DMS53 (cell line): ENCODE measurements around the gene ACCSL.
A peak's percentile ranks its signal among the peaks of the same experiment; 100 is the strongest.

ENCODE experiments used
- DNase-seq: peaks from one replicate; lab custom pipeline; 2025; lab: John Stamatoyannopoulos, UW

The ACCSL gene

DNA sequence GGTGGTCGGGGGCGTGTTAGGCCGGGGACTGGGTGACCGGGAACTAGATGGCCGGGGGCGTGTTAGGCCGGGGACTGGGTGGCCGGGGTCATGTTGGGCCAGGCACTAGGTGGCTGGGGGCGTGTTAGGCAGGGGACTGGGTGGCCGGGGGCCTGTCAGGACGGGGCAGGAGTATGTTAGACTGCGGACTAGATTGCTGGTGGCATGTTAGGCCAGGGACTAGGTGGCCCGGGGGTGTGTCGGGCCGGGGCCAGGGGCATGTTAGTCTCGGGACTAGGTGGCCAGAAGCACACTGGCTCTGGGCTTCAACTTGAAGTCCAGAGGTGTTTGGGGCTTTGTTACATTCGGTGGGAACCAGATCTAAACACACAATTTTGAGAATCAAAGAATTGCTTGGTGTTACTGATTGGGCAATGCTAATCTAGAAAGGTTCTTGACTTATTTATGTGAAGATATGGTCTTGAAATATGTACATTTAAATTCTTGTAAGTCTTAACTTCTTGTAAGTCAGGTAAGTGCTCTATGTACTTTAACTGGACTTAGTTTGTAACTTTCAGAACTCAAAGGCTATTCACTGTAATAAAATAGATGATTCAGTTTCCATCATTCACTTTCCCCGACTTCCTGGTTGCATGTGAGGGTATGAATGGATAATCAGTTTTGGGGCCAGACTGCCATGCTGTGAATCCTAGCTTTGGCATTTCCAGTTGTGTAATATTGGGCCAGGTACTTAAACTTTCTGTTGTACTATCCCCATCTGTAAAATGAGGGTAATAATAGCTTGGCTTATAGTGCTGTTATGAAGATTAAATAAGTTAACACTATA lies 48.8 kb downstream of the ACCSL start:
- DNase-seq, result peak; percentile 22

DNA sequence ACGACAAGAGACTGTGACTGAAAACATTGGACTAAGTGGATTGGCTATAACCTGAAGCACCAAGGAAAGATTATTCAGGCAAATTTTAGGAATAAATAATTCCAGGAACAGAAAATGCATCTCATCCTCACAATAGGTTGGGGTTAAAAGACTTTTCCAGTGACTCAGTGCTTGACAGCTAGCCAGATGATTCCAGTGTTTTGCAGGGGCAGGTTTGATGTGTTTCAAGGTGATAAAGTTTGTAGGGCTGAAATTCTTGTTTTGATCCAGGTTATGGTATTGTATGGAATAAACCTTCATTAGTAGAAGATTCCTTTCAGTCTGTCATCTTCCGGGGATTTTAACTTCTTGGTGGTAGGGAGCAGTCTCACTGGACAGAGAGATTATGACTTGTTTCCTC lies 50.0 kb downstream of the ACCSL start:
- DNase-seq, result no peak

GRCh38 chr11:44101098-44101497 lies 53.3 kb downstream of the ACCSL start:
- no peak for DNase-seq

DNA sequence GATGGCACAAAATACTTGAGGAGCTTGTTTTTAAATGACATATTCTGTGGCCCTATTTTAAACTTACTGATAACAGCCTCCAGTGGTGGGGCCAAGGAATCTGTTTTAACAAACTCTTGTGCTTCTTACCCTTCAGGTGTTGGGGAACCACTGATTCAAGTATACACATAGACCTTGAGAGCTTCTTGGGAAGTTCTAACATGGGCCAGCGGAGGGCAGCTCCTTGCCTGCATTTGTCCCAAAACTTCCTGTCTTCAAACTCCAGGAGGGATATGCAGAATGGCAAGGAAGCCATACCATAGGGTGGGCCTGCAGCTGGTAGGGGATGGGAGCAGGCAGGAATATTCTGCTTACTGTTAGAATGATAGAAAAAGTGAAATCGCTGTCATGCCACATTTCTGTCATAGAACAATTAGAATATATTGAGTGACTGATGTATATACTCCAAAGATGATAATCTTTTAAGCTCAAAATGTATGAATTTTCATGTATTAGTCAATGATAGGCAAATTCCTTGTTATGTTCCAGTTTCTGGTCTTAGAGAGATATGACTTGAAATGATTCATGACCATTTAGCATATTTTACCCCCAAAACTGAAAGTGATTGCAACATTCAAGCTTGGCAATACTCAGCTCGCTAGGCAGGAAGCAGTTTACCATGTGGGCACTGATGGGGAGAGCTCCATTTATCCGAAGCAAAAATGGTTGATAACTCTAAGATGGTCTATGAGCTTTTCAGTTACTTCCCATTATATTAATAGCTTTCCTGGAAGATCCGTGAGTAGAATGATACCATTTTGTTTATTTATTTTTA lies 56.9 kb downstream of the ACCSL start:
- DNase-seq, result no peak

GRCh38 chr11:44108260-44108659 lies 60.5 kb downstream of the ACCSL start:
- no peak for DNase-seq
